H1 (cell line): ENCODE data around the gene GPRIN1. TPM values are rescaled to one million over a fixed set of nuclear protein-coding genes. Genes with fewer than 3 reads are reported as not detected.

ENCODE experiments used
- CTBP2 ChIP-seq: IDR thresholded peaks from 2 replicates; pipeline ENCODE4 v1.7.0; 2011; ENCODE audit warnings: borderline replicate concordance, mild to moderate bottlenecking, moderate library complexity, mixed read lengths, low read length; ENCODE audit not compliant: insufficient read depth, insufficient read length
- polyA plus RNA-seq, 7 experiments: library from polyadenylated mRNA; depleted of rRNA in 3 of 7; stranded (reverse) in 5 of 7; unstranded in 2 of 7; fragments of >200 nt in 5 of 7; fragments of 200-250 nt in 2 of 7; gene quantifications; 1 replicate in 5 of 7; 2 replicates in 1 of 7; 4 replicates in 1 of 7; pipeline versions ENCODE4 v1.2.1 to v1.2.3, GENCODE V29; 2011 to 2013; ENCODE audit warnings: missing spikeins in 2 of 7, mixed read lengths in 2 of 7
- total RNA-seq: library from RNA; stranded (reverse); fragmentation: NEBNext Ultra II Directional; extraction: Animal tissue kit (Norgen Biotek cat#: 25700); gene quantifications from 2 replicates; pipeline ENCODE4 v1.2.1, GENCODE V29; 2021
- TF ChIP-seq, protein P1 (sequence below): fragments of 300-600 bp; sonication (generic); IDR thresholded peaks from 2 replicates; pipeline ENCODE4 v1.7.1; 2012; ENCODE audit warnings: low read length, moderate library complexity, mild to moderate bottlenecking, inconsistent platforms; ENCODE audit not compliant: insufficient replicate concordance

GPRIN1 gene
- total and polyA plus RNA-seq, 2 of the 8 experiments (the other 6 are each of a cell fraction or from before 2014, with no cell fraction given): 3.3 to 12.0 TPM

GRCh38 chr5:176624938-176625337 lies 15.0 kb upstream of the GPRIN1 start (continued):
- TF ChIP-seq, protein P1, sequence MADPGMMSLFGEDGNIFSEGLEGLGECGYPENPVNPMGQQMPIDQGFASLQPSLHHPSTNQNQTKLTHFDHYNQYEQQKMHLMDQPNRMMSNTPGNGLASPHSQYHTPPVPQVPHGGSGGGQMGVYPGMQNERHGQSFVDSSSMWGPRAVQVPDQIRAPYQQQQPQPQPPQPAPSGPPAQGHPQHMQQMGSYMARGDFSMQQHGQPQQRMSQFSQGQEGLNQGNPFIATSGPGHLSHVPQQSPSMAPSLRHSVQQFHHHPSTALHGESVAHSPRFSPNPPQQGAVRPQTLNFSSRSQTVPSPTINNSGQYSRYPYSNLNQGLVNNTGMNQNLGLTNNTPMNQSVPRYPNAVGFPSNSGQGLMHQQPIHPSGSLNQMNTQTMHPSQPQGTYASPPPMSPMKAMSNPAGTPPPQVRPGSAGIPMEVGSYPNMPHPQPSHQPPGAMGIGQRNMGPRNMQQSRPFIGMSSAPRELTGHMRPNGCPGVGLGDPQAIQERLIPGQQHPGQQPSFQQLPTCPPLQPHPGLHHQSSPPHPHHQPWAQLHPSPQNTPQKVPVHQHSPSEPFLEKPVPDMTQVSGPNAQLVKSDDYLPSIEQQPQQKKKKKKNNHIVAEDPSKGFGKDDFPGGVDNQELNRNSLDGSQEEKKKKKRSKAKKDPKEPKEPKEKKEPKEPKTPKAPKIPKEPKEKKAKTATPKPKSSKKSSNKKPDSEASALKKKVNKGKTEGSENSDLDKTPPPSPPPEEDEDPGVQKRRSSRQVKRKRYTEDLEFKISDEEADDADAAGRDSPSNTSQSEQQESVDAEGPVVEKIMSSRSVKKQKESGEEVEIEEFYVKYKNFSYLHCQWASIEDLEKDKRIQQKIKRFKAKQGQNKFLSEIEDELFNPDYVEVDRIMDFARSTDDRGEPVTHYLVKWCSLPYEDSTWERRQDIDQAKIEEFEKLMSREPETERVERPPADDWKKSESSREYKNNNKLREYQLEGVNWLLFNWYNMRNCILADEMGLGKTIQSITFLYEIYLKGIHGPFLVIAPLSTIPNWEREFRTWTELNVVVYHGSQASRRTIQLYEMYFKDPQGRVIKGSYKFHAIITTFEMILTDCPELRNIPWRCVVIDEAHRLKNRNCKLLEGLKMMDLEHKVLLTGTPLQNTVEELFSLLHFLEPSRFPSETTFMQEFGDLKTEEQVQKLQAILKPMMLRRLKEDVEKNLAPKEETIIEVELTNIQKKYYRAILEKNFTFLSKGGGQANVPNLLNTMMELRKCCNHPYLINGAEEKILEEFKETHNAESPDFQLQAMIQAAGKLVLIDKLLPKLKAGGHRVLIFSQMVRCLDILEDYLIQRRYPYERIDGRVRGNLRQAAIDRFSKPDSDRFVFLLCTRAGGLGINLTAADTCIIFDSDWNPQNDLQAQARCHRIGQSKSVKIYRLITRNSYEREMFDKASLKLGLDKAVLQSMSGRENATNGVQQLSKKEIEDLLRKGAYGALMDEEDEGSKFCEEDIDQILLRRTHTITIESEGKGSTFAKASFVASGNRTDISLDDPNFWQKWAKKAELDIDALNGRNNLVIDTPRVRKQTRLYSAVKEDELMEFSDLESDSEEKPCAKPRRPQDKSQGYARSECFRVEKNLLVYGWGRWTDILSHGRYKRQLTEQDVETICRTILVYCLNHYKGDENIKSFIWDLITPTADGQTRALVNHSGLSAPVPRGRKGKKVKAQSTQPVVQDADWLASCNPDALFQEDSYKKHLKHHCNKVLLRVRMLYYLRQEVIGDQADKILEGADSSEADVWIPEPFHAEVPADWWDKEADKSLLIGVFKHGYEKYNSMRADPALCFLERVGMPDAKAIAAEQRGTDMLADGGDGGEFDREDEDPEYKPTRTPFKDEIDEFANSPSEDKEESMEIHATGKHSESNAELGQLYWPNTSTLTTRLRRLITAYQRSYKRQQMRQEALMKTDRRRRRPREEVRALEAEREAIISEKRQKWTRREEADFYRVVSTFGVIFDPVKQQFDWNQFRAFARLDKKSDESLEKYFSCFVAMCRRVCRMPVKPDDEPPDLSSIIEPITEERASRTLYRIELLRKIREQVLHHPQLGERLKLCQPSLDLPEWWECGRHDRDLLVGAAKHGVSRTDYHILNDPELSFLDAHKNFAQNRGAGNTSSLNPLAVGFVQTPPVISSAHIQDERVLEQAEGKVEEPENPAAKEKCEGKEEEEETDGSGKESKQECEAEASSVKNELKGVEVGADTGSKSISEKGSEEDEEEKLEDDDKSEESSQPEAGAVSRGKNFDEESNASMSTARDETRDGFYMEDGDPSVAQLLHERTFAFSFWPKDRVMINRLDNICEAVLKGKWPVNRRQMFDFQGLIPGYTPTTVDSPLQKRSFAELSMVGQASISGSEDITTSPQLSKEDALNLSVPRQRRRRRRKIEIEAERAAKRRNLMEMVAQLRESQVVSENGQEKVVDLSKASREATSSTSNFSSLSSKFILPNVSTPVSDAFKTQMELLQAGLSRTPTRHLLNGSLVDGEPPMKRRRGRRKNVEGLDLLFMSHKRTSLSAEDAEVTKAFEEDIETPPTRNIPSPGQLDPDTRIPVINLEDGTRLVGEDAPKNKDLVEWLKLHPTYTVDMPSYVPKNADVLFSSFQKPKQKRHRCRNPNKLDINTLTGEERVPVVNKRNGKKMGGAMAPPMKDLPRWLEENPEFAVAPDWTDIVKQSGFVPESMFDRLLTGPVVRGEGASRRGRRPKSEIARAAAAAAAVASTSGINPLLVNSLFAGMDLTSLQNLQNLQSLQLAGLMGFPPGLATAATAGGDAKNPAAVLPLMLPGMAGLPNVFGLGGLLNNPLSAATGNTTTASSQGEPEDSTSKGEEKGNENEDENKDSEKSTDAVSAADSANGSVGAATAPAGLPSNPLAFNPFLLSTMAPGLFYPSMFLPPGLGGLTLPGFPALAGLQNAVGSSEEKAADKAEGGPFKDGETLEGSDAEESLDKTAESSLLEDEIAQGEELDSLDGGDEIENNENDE: no peak
- no peak for TF ChIP-seq CTBP2
